Ascending aorta (tissue), 2 donors: Measurements from ENCODE around the gene FEZ2. TPM values are rescaled to one million over a fixed set of nuclear protein-coding genes. Genes with fewer than 3 reads are reported as not detected.

ENCODE experiments used
- DNase-seq, 2 donors: peaks; one replicate each; pipeline ENCODE4 v3.0.0-alpha.2; 2019; ENCODE audit warnings: low spot score in 2 of 2
- H3K27ac ChIP-seq, 2 donors: fragments of 200-600 bp; sonication (generic); one replicate each; pipeline ENCODE4 v1.5.1; 2016 to 2017; ENCODE audit warnings: mild to moderate bottlenecking in 1 of 2
- H3K27me3 ChIP-seq: fragments of 200-600 bp; sonication (generic); one replicate; pipeline ENCODE4 v1.5.1; 2017
- H3K36me3 ChIP-seq, 2 donors: fragments of 200-600 bp; sonication (generic); one replicate each; pipeline ENCODE4 v1.5.1; 2016
- H3K4me1 ChIP-seq, 2 donors: fragments of 200-600 bp; sonication (generic); one replicate each; pipeline ENCODE4 v1.5.1; 2016 to 2017; ENCODE audit warnings: mild to moderate bottlenecking in 1 of 2
- H3K4me3 ChIP-seq, 2 donors: fragments of 200-600 bp; sonication (generic); one replicate each; pipeline ENCODE4 v1.5.1; 2016 to 2017; ENCODE audit warnings: mild to moderate bottlenecking in 1 of 2
- H3K9me3 ChIP-seq, 2 donors: fragments of 200-600 bp; sonication (generic); one replicate each; pipeline ENCODE4 v1.5.1; 2016
- CTCF ChIP-seq, 3 experiments: fragments of 200-600 bp in 2 of 3; fragments of 450-650 bp in 1 of 3; sonication (generic) in 2 of 3; IDR thresholded peaks; one replicate each; pipeline ENCODE4 v1.5.1; 2016 to 2019; ENCODE audit warnings: antibody characterized with exemption in 3 of 3, mild to moderate bottlenecking in 1 of 3, moderate library complexity in 1 of 3
- intact Hi-C: fragments of 100-400 bp; cut with DNase I; formaldehyde crosslinking; loops from one replicate; pipeline ENCODE4 v1.15.1; 2023
- total RNA-seq: library from RNA; depleted of rRNA; stranded (reverse); fragments of >200 nt; gene quantifications from one replicate; pipeline ENCODE4 v1.1.0, GENCODE V29; 2016

FEZ2 gene
- total RNA-seq, 1 donor from 2014 or later: 31.8 TPM

DNA sequence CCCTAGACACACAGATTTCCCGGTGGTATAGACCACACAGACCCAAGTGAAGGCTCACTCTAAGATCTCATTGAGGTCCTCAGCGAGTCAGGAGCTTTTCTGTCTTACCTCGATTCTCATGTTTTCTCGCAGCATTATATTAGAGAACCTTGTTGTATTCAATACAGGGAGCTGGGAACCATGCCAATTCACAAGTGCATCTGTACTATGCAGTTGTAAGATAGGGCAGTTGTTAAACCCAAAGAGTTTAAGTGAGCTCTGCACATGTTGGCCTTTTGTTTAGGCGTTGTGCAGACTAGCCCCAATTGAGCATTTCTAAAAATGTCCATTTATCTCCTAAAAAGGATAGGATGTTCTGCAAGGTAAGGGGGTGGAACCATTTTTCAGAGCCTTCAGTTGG, 59.6 kb downstream of the FEZ2 start:
- no peak for TF ChIP-seq CTCF (IDR thresholded peaks at IDR 0.05)
- no peaks in the 10 kb centered on the region for H3K9me3 ChIP-seq
- peak overlapping the region; percentile 19 to 42 for H3K27ac ChIP-seq
- intact Hi-C loops: no loop called here
- no peak for DNase-seq
- no peak overlapping the region for H3K4me3 ChIP-seq
- peaks cover 39 to 73% of the 10 kb centered on the region in 2 donors for H3K36me3 ChIP-seq
- no peaks in the 10 kb centered on the region for H3K4me1 ChIP-seq
- no peaks in the 10 kb centered on the region for H3K27me3 ChIP-seq

- Histone ChIP-seq H3K9me3 (no peaks in the 10 kb centered on the region), H3K4me1 (no peaks in the 10 kb centered on the region), H3K27ac (peak overlapping the region in 1 of 2 donors; percentile 19), H3K36me3 (peaks cover 42 to 76% of the 10 kb centered on the region in 2 donors), H3K4me3 (no peak overlapping the region), H3K27me3 (no peaks in the 10 kb centered on the region)
- intact Hi-C loops: no loop called here
- no peak for DNase-seq
- TF ChIP-seq CTCF (IDR thresholded peaks at IDR 0.05): no peak
These were observed 61.2 kb downstream of the FEZ2 start for GRCh38 chr2:36536776-36537175.

GRCh38 chr2:36535099-36535498, 62.9 kb downstream of the FEZ2 start:
- Histone ChIP-seq H3K36me3 (peaks cover 33 to 67% of the 10 kb centered on the region in 2 donors), H3K4me1 (peaks cover 0 to 7% of the 10 kb centered on the region in 2 donors), H3K9me3 (no peaks in the 10 kb centered on the region), H3K4me3 (no peak overlapping the region), H3K27ac (peak overlapping the region; percentile 72 to 76), H3K27me3 (no peaks in the 10 kb centered on the region)
- intact Hi-C loops: no loop called here
- DNase-seq: no peak
- TF ChIP-seq CTCF (IDR thresholded peaks at IDR 0.05): no peak

- peak overlapping the region; percentile 72 to 76 for H3K27ac ChIP-seq
- peaks cover 0 to 11% of the 10 kb centered on the region in 2 donors for H3K4me1 ChIP-seq
- no peaks in the 10 kb centered on the region for H3K27me3 ChIP-seq
- no peak for DNase-seq
- TF ChIP-seq CTCF (IDR thresholded peaks at IDR 0.05): no peak
- no peak overlapping the region for H3K4me3 ChIP-seq
- no peaks in the 10 kb centered on the region for H3K9me3 ChIP-seq
- H3K36me3 ChIP-seq: peaks cover 29 to 59% of the 10 kb centered on the region in 2 donors
- intact Hi-C loops: no loop called here
These were observed 63.6 kb downstream of the FEZ2 start for GRCh38 chr2:36534275-36534799.

GRCh38 chr2:36530983-36531354, 67.0 kb downstream of the FEZ2 start:
- peaks cover 0 to 15% of the 10 kb centered on the region in 2 donors for H3K4me1 ChIP-seq
- no peaks in the 10 kb centered on the region for H3K9me3 ChIP-seq
- peak; percentile 30 to 36 (median 31) for TF ChIP-seq CTCF (IDR thresholded peaks at IDR 0.05)
- H3K4me3 ChIP-seq: no peak overlapping the region
- H3K27me3 ChIP-seq: no peaks in the 10 kb centered on the region
- H3K36me3 ChIP-seq: peaks cover 14 to 34% of the 10 kb centered on the region in 2 donors
- H3K27ac ChIP-seq: peak overlapping the region; percentile 71 to 72
- DNase-seq: no peak
- intact Hi-C loops: no loop called here
